Breast epithelium (tissue), 4 donors: ENCODE results near the gene SCAF11. TPM values are rescaled to one million over a fixed set of nuclear protein-coding genes. Genes with fewer than 3 reads are reported as not detected.

Experiments used
- DNase-seq, 2 donors: peaks; one replicate each; pipeline ENCODE4 v3.0.0-alpha.2; 2019; ENCODE audit warnings: low spot score in 2 of 2
- H3K27ac ChIP-seq, 2 donors: fragments of 200-600 bp; sonication (generic) in 1 of 2; one replicate each; pipeline ENCODE4 v1.5.1; 2016 to 2019; ENCODE audit warnings: mild to moderate bottlenecking in 1 of 2
- H3K27me3 ChIP-seq, 2 donors: fragments of 200-600 bp; sonication (generic) in 1 of 2; one replicate each; pipeline versions ENCODE4 v1.5.1 to v1.6.0; 2017 to 2019; ENCODE audit warnings: control low read depth in 1 of 2, mild to moderate bottlenecking in 1 of 2
- H3K36me3 ChIP-seq: fragments of 200-600 bp; one replicate; pipeline ENCODE4 v1.5.1; 2019
- H3K4me1 ChIP-seq, 2 donors: fragments of 200-600 bp; sonication (generic); one replicate each; pipeline ENCODE4 v1.5.1; 2016 to 2019; ENCODE audit warnings: control low read depth in 1 of 2
- H3K4me3 ChIP-seq, 3 donors: fragments of 200-600 bp; sonication (generic); 1 replicate in 2 of 3; 2 replicates in 1 of 3; pipeline ENCODE4 v1.5.1; 2016 to 2019; ENCODE audit warnings: mild to moderate bottlenecking in 3 of 3, moderate library complexity in 2 of 3
- H3K9me3 ChIP-seq, 2 donors: fragments of 200-600 bp; sonication (generic) in 1 of 2; one replicate each; pipeline ENCODE4 v1.5.1; 2016 to 2019; ENCODE audit warnings: control low read depth in 1 of 2
- CTCF ChIP-seq, 3 donors: fragments of 450-650 bp; IDR thresholded peaks; one replicate each; pipeline ENCODE4 v1.5.1; 2016 to 2017; ENCODE audit warnings: antibody characterized with exemption in 3 of 3, mild to moderate bottlenecking in 3 of 3, moderate library complexity in 3 of 3
- POLR2A ChIP-seq: fragments of 450-650 bp; IDR thresholded peaks from one replicate; pipeline ENCODE4 v1.6.1; 2016; ENCODE audit warnings: antibody characterized with exemption, mild to moderate bottlenecking, moderate library complexity
- POLR2AphosphoS5 ChIP-seq, 3 donors: sonication (generic); formaldehyde crosslinking; IDR thresholded peaks; one replicate each; pipeline ENCODE4 v1.6.1; 2017; ENCODE audit warnings: antibody characterized with exemption in 3 of 3
- intact Hi-C: fragments of 100-400 bp; cut with DNase I; formaldehyde crosslinking; loops from one replicate; pipeline ENCODE4 v1.15.1; 2023; ENCODE audit warnings: low total_unique reads
- total RNA-seq, 3 donors: library from RNA; depleted of rRNA; stranded (reverse); fragments of >200 nt; gene quantifications; one replicate each; pipeline ENCODE4 v1.1.0, GENCODE V29; 2016

SCAF11 gene
- total RNA-seq, 3 donors from 2014 or later: 141 to 195 (median 177) TPM

- DNase-seq: no peak
These were observed 12.8 kb downstream of the SCAF11 start for GRCh38 chr12:45977620-45978019.

GRCh38 chr12:45975506-45975905 is 14.9 kb downstream of the SCAF11 start:
- DNase-seq: no peak
- Histone ChIP-seq H3K9me3 (no peaks in the 10 kb centered on the region), H3K36me3 (no peaks in the 10 kb centered on the region), H3K4me1 (peaks cover 0 to 7% of the 10 kb centered on the region in 2 donors), H3K4me3 (no peak overlapping the region), H3K27ac (no peak overlapping the region), H3K27me3 (no peaks in the 10 kb centered on the region)
- intact Hi-C loops: no loop called here
- TF ChIP-seq POLR2AphosphoS5 (IDR thresholded peaks at IDR 0.05) (no peak), CTCF (IDR thresholded peaks at IDR 0.05) (no peak)

More at GRCh38 chr12:45977620-45978019, 12.8 kb downstream of the SCAF11 start:
- Histone ChIP-seq H3K27me3 (no peaks in the 10 kb centered on the region), H3K27ac (no peak overlapping the region), H3K4me1 (peaks cover 0 to 7% of the 10 kb centered on the region in 2 donors), H3K36me3 (no peaks in the 10 kb centered on the region), H3K9me3 (no peaks in the 10 kb centered on the region), H3K4me3 (no peak overlapping the region)
- TF ChIP-seq POLR2A (no peak), POLR2AphosphoS5 (IDR thresholded peaks at IDR 0.05) (no peak), CTCF (IDR thresholded peaks at IDR 0.05) (no peak)
- intact Hi-C loops: no loop called here

GRCh38 chr12:45974883-45975282 is 15.5 kb downstream of the SCAF11 start:
- TF ChIP-seq POLR2AphosphoS5 (IDR thresholded peaks at IDR 0.05): no peak
- TF ChIP-seq CTCF (IDR thresholded peaks at IDR 0.05): no peak
- TF ChIP-seq POLR2A: no peak
- no peaks in the 10 kb centered on the region for H3K27me3 ChIP-seq
- no peak overlapping the region for H3K4me3 ChIP-seq
- no peak for DNase-seq
- H3K27ac ChIP-seq: no peak overlapping the region
- peaks cover 0 to 2% of the 10 kb centered on the region in 2 donors for H3K4me1 ChIP-seq
- intact Hi-C loops: no loop called here
- H3K9me3 ChIP-seq: no peaks in the 10 kb centered on the region
- H3K36me3 ChIP-seq: no peaks in the 10 kb centered on the region

GRCh38 chr12:45974171-45974719 is 16.1 kb downstream of the SCAF11 start:
- no peak for TF ChIP-seq POLR2A
- no peak for TF ChIP-seq POLR2AphosphoS5 (IDR thresholded peaks at IDR 0.05)
- TF ChIP-seq CTCF (IDR thresholded peaks at IDR 0.05): no peak
- H3K36me3 ChIP-seq: no peaks in the 10 kb centered on the region
- H3K27me3 ChIP-seq: no peaks in the 10 kb centered on the region
- no peaks in the 10 kb centered on the region for H3K9me3 ChIP-seq
- H3K27ac ChIP-seq: no peak overlapping the region
- intact Hi-C loops: no loop called here
- DNase-seq: no peak
- no peaks in the 10 kb centered on the region for H3K4me1 ChIP-seq
- no peak overlapping the region for H3K4me3 ChIP-seq

- Histone ChIP-seq H3K36me3 (no peaks in the 10 kb centered on the region), H3K27ac (no peak overlapping the region)
- intact Hi-C loops: no loop called here
These were observed 16.8 kb downstream of the SCAF11 start for GRCh38 chr12:45973526-45973925.

More at GRCh38 chr12:45973526-45973925, 16.8 kb downstream of the SCAF11 start:
- H3K9me3 ChIP-seq: no peaks in the 10 kb centered on the region
- H3K4me1 ChIP-seq: no peaks in the 10 kb centered on the region
- no peak for TF ChIP-seq POLR2A
- TF ChIP-seq POLR2AphosphoS5 (IDR thresholded peaks at IDR 0.05): no peak
- TF ChIP-seq CTCF (IDR thresholded peaks at IDR 0.05): no peak
- no peaks in the 10 kb centered on the region for H3K27me3 ChIP-seq
- H3K4me3 ChIP-seq: no peak overlapping the region
- no peak for DNase-seq
